MM.1S (cell line): ENCODE measurements around the gene CELA2A.

Source experiments
- DNase-seq: peaks from one replicate; pipeline ENCODE4 v3.0.0-alpha.2; 2015
- H2AFZ ChIP-seq: fragments of 300-600 bp; sonication (generic); 2 replicates; pipeline ENCODE4 v1.6.0; 2016; ENCODE audit warnings: antibody characterized with exemption, low read length
- H3F3A ChIP-seq: fragments of 300-600 bp; sonication (generic); 2 replicates; pipeline ENCODE4 v1.6.1; 2016; ENCODE audit warnings: mild to moderate bottlenecking, antibody characterized with exemption, low read length, moderate library complexity, mixed read lengths; ENCODE audit not compliant: insufficient read depth
- H3K27ac ChIP-seq: fragments of 300-600 bp; sonication (generic); 2 replicates; pipeline ENCODE4 v1.5.1; 2016; ENCODE audit warnings: mild to moderate bottlenecking, low read length
- H3K27me3 ChIP-seq: fragments of 300-600 bp; sonication (generic); replicated peaks from 2 replicates; pipeline ENCODE4 v1.6.0; 2016; ENCODE audit warnings: low read length; ENCODE audit not compliant: insufficient read depth
- H3K36me3 ChIP-seq: fragments of 300-600 bp; sonication (generic); replicated peaks from 2 replicates; pipeline ENCODE4 v1.6.1; 2016; ENCODE audit warnings: mild to moderate bottlenecking, low read length, mixed read lengths; ENCODE audit not compliant: insufficient read depth
- H3K4me1 ChIP-seq: fragments of 300-600 bp; sonication (generic); 2 replicates; pipeline ENCODE4 v1.6.1; 2016; ENCODE audit warnings: low read length, mixed read lengths
- H3K4me2 ChIP-seq: fragments of 300-600 bp; sonication (generic); 2 replicates; pipeline ENCODE4 v1.6.0; 2016; ENCODE audit warnings: low read depth, low read length
- H3K4me3 ChIP-seq: fragments of 300-600 bp; sonication (generic); 2 replicates; pipeline ENCODE4 v1.5.1; 2016; ENCODE audit warnings: low read length, mixed read lengths
- H3K79me2 ChIP-seq: fragments of 300-600 bp; sonication (generic); 2 replicates; pipeline ENCODE4 v1.6.1; 2016; ENCODE audit warnings: mixed run types, low read length, mixed read lengths
- H3K9ac ChIP-seq: fragments of 300-600 bp; sonication (generic); 2 replicates; pipeline ENCODE4 v1.6.1; 2016; ENCODE audit warnings: low read length, mixed read lengths
- H3K9me2 ChIP-seq: fragments of 300-600 bp; sonication (generic); replicated peaks from 2 replicates; pipeline ENCODE4 v1.6.1; 2016; ENCODE audit warnings: mild to moderate bottlenecking, low read length, mixed read lengths; ENCODE audit not compliant: insufficient read depth
- H3K9me3 ChIP-seq: fragments of 300-600 bp; sonication (generic); replicated peaks from 2 replicates; pipeline ENCODE4 v1.6.1; 2016; ENCODE audit warnings: mild to moderate bottlenecking, low read length, mixed read lengths; ENCODE audit not compliant: insufficient read depth
- H4K20me1 ChIP-seq: fragments of 300-600 bp; sonication (generic); 2 replicates; pipeline ENCODE4 v1.6.1; 2016; ENCODE audit warnings: mild to moderate bottlenecking, low read length, moderate library complexity, mixed read lengths; ENCODE audit not compliant: insufficient read depth
- EZH2 ChIP-seq: fragments of 300-600 bp; sonication (generic); optimal IDR thresholded peaks from 2 replicates; pipeline ENCODE3; 2017; ENCODE audit warnings: low read depth, mild to moderate bottlenecking, antibody characterized with exemption, low read length, mixed read lengths
- EZH2phosphoT487 ChIP-seq: fragments of 300-600 bp; sonication (generic); IDR thresholded peaks from 2 replicates; pipeline ENCODE4 v1.6.1; 2018; ENCODE audit warnings: antibody characterized with exemption, low read length
- TF ChIP-seq, protein P1 (sequence below): fragments of 300-600 bp; sonication (generic); IDR thresholded peaks from 2 replicates; pipeline ENCODE4 v1.5.1; 2016; ENCODE audit warnings: antibody characterized with exemption, low read length, mixed read lengths

CELA2A gene

GRCh38 chr1:15418806-15419515 is 37.6 kb upstream of the CELA2A start:
- no peak overlapping the region for H3K4me2 ChIP-seq
- DNase-seq, result no peak
- no peaks in the 10 kb centered on the region for H3F3A ChIP-seq
- H2AFZ ChIP-seq, result no peak overlapping the region
- H3K9ac ChIP-seq, result no peak overlapping the region
- no peaks in the 10 kb centered on the region for H4K20me1 ChIP-seq
- H3K36me3 ChIP-seq, result no peaks in the 10 kb centered on the region
- TF ChIP-seq, protein P1, sequence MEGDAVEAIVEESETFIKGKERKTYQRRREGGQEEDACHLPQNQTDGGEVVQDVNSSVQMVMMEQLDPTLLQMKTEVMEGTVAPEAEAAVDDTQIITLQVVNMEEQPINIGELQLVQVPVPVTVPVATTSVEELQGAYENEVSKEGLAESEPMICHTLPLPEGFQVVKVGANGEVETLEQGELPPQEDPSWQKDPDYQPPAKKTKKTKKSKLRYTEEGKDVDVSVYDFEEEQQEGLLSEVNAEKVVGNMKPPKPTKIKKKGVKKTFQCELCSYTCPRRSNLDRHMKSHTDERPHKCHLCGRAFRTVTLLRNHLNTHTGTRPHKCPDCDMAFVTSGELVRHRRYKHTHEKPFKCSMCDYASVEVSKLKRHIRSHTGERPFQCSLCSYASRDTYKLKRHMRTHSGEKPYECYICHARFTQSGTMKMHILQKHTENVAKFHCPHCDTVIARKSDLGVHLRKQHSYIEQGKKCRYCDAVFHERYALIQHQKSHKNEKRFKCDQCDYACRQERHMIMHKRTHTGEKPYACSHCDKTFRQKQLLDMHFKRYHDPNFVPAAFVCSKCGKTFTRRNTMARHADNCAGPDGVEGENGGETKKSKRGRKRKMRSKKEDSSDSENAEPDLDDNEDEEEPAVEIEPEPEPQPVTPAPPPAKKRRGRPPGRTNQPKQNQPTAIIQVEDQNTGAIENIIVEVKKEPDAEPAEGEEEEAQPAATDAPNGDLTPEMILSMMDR, result no peak
- no peak for TF ChIP-seq EZH2phosphoT487
- TF ChIP-seq EZH2, result no peak
- H3K4me1 ChIP-seq, result no peaks in the 10 kb centered on the region
- peaks cover 26% of the 10 kb centered on the region for H3K79me2 ChIP-seq
- H3K9me2 ChIP-seq, result no peaks in the 10 kb centered on the region
- no peak overlapping the region for H3K4me3 ChIP-seq
- no peak overlapping the region for H3K27ac ChIP-seq
- no peaks in the 10 kb centered on the region for H3K27me3 ChIP-seq
- no peaks in the 10 kb centered on the region for H3K9me3 ChIP-seq

GRCh38 chr1:15420853-15421465 is 35.6 kb upstream of the CELA2A start:
- Histone ChIP-seq H3K79me2 (peaks cover 22% of the 10 kb centered on the region), H3K4me3 (no peak overlapping the region), H3K9ac (no peak overlapping the region), H3K4me2 (no peak overlapping the region), H3F3A (no peaks in the 10 kb centered on the region), H3K9me3 (no peaks in the 10 kb centered on the region), H3K4me1 (no peaks in the 10 kb centered on the region), H4K20me1 (no peaks in the 10 kb centered on the region), H3K36me3 (no peaks in the 10 kb centered on the region), H2AFZ (no peak overlapping the region), H3K27ac (no peak overlapping the region), H3K9me2 (no peaks in the 10 kb centered on the region), H3K27me3 (no peaks in the 10 kb centered on the region)
- TF ChIP-seq EZH2phosphoT487, result no peak
- TF ChIP-seq, protein P1, result peak; percentile 16; the same call in 1 of the 2 replicates
- no peak for DNase-seq

DNA sequence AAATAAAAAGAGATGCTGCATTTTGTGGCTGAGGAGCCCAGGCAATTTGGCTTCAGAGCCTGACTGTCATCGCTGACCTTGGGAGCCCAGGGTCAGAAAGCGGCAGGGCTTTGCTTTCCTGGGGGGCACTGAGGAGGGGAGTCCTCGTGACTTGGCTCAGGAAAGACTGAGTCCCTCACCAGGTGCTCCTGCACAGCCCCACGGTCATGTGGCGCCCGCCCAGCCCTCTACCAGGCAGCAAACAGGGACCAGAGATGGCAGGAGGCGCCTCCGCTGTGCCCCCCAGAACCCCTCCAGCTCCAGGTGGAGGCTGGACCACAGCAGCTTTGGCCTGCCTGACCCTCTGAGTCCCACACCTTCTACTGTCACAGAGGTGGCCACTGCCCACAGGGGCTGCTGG is 33.7 kb upstream of the CELA2A start:
- no peaks in the 10 kb centered on the region for H3F3A ChIP-seq
- no peaks in the 10 kb centered on the region for H3K27me3 ChIP-seq
- H3K4me2 ChIP-seq, result no peak overlapping the region
- H3K9me3 ChIP-seq, result no peaks in the 10 kb centered on the region
- no peak overlapping the region for H3K9ac ChIP-seq
- H3K4me1 ChIP-seq, result no peaks in the 10 kb centered on the region
- no peak for DNase-seq
- H2AFZ ChIP-seq, result no peak overlapping the region
- no peak overlapping the region for H3K4me3 ChIP-seq
- no peak overlapping the region for H3K27ac ChIP-seq
- no peaks in the 10 kb centered on the region for H3K36me3 ChIP-seq
- TF ChIP-seq, protein P1, result no peak
- TF ChIP-seq EZH2phosphoT487 (no peak), EZH2 (no peak)
- no peaks in the 10 kb centered on the region for H3K9me2 ChIP-seq
- peaks cover 17% of the 10 kb centered on the region for H3K79me2 ChIP-seq
- no peaks in the 10 kb centered on the region for H4K20me1 ChIP-seq
